MM.1S (cell line): ENCODE measurements around the gene PRKD1.

Experiments
- DNase-seq: peaks from one replicate; pipeline ENCODE4 v3.0.0-alpha.2; 2015
- H2AFZ ChIP-seq: fragments of 300-600 bp; sonication (generic); 2 replicates; pipeline ENCODE4 v1.6.0; 2016; ENCODE audit warnings: antibody characterized with exemption, low read length
- H3F3A ChIP-seq: fragments of 300-600 bp; sonication (generic); 2 replicates; pipeline ENCODE4 v1.6.1; 2016; ENCODE audit warnings: mild to moderate bottlenecking, antibody characterized with exemption, low read length, moderate library complexity, mixed read lengths; ENCODE audit not compliant: insufficient read depth
- H3K27ac ChIP-seq: fragments of 300-600 bp; sonication (generic); 2 replicates; pipeline ENCODE4 v1.5.1; 2016; ENCODE audit warnings: mild to moderate bottlenecking, low read length
- H3K27me3 ChIP-seq: fragments of 300-600 bp; sonication (generic); replicated peaks from 2 replicates; pipeline ENCODE4 v1.6.0; 2016; ENCODE audit warnings: low read length; ENCODE audit not compliant: insufficient read depth
- H3K36me3 ChIP-seq: fragments of 300-600 bp; sonication (generic); replicated peaks from 2 replicates; pipeline ENCODE4 v1.6.1; 2016; ENCODE audit warnings: mild to moderate bottlenecking, low read length, mixed read lengths; ENCODE audit not compliant: insufficient read depth
- H3K4me1 ChIP-seq: fragments of 300-600 bp; sonication (generic); 2 replicates; pipeline ENCODE4 v1.6.1; 2016; ENCODE audit warnings: low read length, mixed read lengths
- H3K4me2 ChIP-seq: fragments of 300-600 bp; sonication (generic); 2 replicates; pipeline ENCODE4 v1.6.0; 2016; ENCODE audit warnings: low read depth, low read length
- H3K4me3 ChIP-seq: fragments of 300-600 bp; sonication (generic); 2 replicates; pipeline ENCODE4 v1.5.1; 2016; ENCODE audit warnings: low read length, mixed read lengths
- H3K79me2 ChIP-seq: fragments of 300-600 bp; sonication (generic); 2 replicates; pipeline ENCODE4 v1.6.1; 2016; ENCODE audit warnings: mixed run types, low read length, mixed read lengths
- H3K9ac ChIP-seq: fragments of 300-600 bp; sonication (generic); 2 replicates; pipeline ENCODE4 v1.6.1; 2016; ENCODE audit warnings: low read length, mixed read lengths
- H3K9me2 ChIP-seq: fragments of 300-600 bp; sonication (generic); replicated peaks from 2 replicates; pipeline ENCODE4 v1.6.1; 2016; ENCODE audit warnings: mild to moderate bottlenecking, low read length, mixed read lengths; ENCODE audit not compliant: insufficient read depth
- H3K9me3 ChIP-seq: fragments of 300-600 bp; sonication (generic); replicated peaks from 2 replicates; pipeline ENCODE4 v1.6.1; 2016; ENCODE audit warnings: mild to moderate bottlenecking, low read length, mixed read lengths; ENCODE audit not compliant: insufficient read depth
- H4K20me1 ChIP-seq: fragments of 300-600 bp; sonication (generic); 2 replicates; pipeline ENCODE4 v1.6.1; 2016; ENCODE audit warnings: mild to moderate bottlenecking, low read length, moderate library complexity, mixed read lengths; ENCODE audit not compliant: insufficient read depth
- EZH2 ChIP-seq: fragments of 300-600 bp; sonication (generic); optimal IDR thresholded peaks from 2 replicates; pipeline ENCODE3; 2017; ENCODE audit warnings: low read depth, mild to moderate bottlenecking, antibody characterized with exemption, low read length, mixed read lengths
- EZH2phosphoT487 ChIP-seq: fragments of 300-600 bp; sonication (generic); IDR thresholded peaks from 2 replicates; pipeline ENCODE4 v1.6.1; 2018; ENCODE audit warnings: antibody characterized with exemption, low read length
- TF ChIP-seq, protein P1 (sequence below): fragments of 300-600 bp; sonication (generic); IDR thresholded peaks from 2 replicates; pipeline ENCODE4 v1.5.1; 2016; ENCODE audit warnings: antibody characterized with exemption, low read length, mixed read lengths

The PRKD1 gene

GRCh38 chr14:29847056-29847380, 80.6 kb downstream of the PRKD1 start:
- Histone ChIP-seq H3K9me2 (no peaks in the 10 kb centered on the region), H2AFZ (no peak overlapping the region)

GRCh38 chr14:29846339-29847055, 81.2 kb downstream of the PRKD1 start:
- no peak for DNase-seq
- Histone ChIP-seq H3K79me2 (no peaks in the 10 kb centered on the region), H3K4me2 (no peak overlapping the region; the same call in 1 of the 2 replicates), H3K4me3 (no peak overlapping the region), H3K9ac (no peak overlapping the region), H3K4me1 (peaks cover 11% of the 10 kb centered on the region; the same call in 1 of the 2 replicates), H3K9me2 (no peaks in the 10 kb centered on the region), H3K36me3 (no peaks in the 10 kb centered on the region), H3K27ac (peak overlapping the region; percentile 32; the same call in 1 of the 2 replicates), H3F3A (no peaks in the 10 kb centered on the region), H4K20me1 (no peaks in the 10 kb centered on the region), H2AFZ (no peak overlapping the region), H3K9me3 (no peaks in the 10 kb centered on the region), H3K27me3 (no peaks in the 10 kb centered on the region)
- TF ChIP-seq, protein P1, sequence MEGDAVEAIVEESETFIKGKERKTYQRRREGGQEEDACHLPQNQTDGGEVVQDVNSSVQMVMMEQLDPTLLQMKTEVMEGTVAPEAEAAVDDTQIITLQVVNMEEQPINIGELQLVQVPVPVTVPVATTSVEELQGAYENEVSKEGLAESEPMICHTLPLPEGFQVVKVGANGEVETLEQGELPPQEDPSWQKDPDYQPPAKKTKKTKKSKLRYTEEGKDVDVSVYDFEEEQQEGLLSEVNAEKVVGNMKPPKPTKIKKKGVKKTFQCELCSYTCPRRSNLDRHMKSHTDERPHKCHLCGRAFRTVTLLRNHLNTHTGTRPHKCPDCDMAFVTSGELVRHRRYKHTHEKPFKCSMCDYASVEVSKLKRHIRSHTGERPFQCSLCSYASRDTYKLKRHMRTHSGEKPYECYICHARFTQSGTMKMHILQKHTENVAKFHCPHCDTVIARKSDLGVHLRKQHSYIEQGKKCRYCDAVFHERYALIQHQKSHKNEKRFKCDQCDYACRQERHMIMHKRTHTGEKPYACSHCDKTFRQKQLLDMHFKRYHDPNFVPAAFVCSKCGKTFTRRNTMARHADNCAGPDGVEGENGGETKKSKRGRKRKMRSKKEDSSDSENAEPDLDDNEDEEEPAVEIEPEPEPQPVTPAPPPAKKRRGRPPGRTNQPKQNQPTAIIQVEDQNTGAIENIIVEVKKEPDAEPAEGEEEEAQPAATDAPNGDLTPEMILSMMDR = no peak
- TF ChIP-seq EZH2 = no peak
- TF ChIP-seq EZH2phosphoT487 = no peak

More at GRCh38 chr14:29847056-29847380, 80.6 kb downstream of the PRKD1 start:
- Histone ChIP-seq H3K9ac (no peak overlapping the region), H3K79me2 (no peaks in the 10 kb centered on the region), H3K4me3 (no peak overlapping the region), H3K27me3 (no peaks in the 10 kb centered on the region), H3K27ac (peak overlapping the region; percentile 32; the same call in 1 of the 2 replicates), H3K4me2 (no peak overlapping the region; the same call in 1 of the 2 replicates), H4K20me1 (no peaks in the 10 kb centered on the region), H3K36me3 (no peaks in the 10 kb centered on the region), H3F3A (no peaks in the 10 kb centered on the region), H3K9me3 (no peaks in the 10 kb centered on the region), H3K4me1 (peaks cover 11% of the 10 kb centered on the region; the same call in 1 of the 2 replicates)
- TF ChIP-seq EZH2phosphoT487 = no peak
- TF ChIP-seq, protein P1 = no peak
- no peak for TF ChIP-seq EZH2
- DNase-seq = no peak

GRCh38 chr14:29843981-29844380, 83.7 kb downstream of the PRKD1 start:
- Histone ChIP-seq H3K36me3 (no peaks in the 10 kb centered on the region), H3K79me2 (no peaks in the 10 kb centered on the region), H3K27ac (no peak overlapping the region), H3K4me1 (peaks cover 11% of the 10 kb centered on the region; the same call in 1 of the 2 replicates), H3K9me3 (no peaks in the 10 kb centered on the region), H3K9me2 (no peaks in the 10 kb centered on the region), H3K9ac (no peak overlapping the region), H2AFZ (no peak overlapping the region), H3F3A (no peaks in the 10 kb centered on the region), H3K4me3 (no peak overlapping the region), H4K20me1 (no peaks in the 10 kb centered on the region), H3K27me3 (no peaks in the 10 kb centered on the region), H3K4me2 (no peak overlapping the region)
- TF ChIP-seq EZH2phosphoT487 = no peak
- TF ChIP-seq, protein P1 = no peak
- TF ChIP-seq EZH2 = no peak
- DNase-seq = no peak
